Activated CD8-positive, alpha-beta memory T cell treated with anti-CD3 and anti-CD28 coated beads for 24 hours (primary cell): ENCODE results near the gene ECM1.

Source experiments
- DNase-seq: peaks from one replicate; pipeline ENCODE4 v3.0.0-alpha.2; 2020

The ECM1 gene

GRCh38 chr1:150507912-150508864, at the start of gene ECM1:
Gene ECM1 (plus strand): TSS chr1:150508109. CDS start chr1:150508210, 101 bp downstream.
- DNase-seq = no peak

- peak; percentile 86 for DNase-seq
These were observed 43.5 kb upstream of the ECM1 start for GRCh38 chr1:150464422-150464826.

DNA sequence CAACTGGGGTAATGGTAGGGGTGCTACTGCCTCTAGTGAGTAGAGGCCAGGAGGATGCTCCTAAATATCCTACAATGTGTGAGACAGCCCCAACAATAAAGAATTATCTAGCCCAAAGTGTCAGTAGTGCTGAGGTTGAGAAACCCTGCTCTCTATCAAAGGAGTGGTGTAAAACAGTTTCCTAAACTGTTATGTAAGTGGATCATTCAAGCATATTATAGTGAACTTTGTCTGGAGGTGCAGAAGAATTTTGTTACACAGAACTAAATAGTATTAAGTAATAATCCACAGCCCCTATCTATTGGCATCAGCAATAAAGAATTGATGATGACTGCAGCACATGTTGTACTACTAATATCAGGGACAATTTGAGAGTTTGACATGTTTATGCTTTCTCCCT, 40.9 kb upstream of the ECM1 start:
- no peak for DNase-seq

GRCh38 chr1:150469291-150469690, 38.6 kb upstream of the ECM1 start:
- DNase-seq = peak; percentile 9

- DNase-seq = no peak
These were observed 35.2 kb upstream of the ECM1 start for GRCh38 chr1:150472601-150473200.

GRCh38 chr1:150473659-150474058, 34.2 kb upstream of the ECM1 start:
- DNase-seq = no peak

- no peak for DNase-seq
These were observed 33.0 kb upstream of the ECM1 start for GRCh38 chr1:150474869-150475268.

DNA sequence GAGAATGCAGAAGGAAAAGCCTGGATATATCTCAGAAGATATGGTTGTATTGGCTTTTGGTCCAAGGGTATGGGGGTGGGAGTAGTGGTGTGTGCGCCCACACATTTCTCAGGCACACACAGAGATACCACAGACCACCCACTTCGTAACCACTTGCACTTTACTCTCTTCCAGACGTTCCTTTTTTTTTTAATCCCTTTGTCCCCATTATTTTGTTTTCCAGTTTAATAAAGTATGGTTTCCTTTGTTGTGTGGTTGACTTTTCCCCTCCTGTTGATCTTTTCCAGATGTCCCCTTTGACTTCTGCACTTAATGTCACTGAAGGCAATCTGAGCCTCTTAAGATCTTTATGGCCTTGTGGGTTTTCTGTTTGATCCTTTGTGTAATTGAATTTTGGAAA, 31.2 kb upstream of the ECM1 start:
- DNase-seq = no peak

DNA sequence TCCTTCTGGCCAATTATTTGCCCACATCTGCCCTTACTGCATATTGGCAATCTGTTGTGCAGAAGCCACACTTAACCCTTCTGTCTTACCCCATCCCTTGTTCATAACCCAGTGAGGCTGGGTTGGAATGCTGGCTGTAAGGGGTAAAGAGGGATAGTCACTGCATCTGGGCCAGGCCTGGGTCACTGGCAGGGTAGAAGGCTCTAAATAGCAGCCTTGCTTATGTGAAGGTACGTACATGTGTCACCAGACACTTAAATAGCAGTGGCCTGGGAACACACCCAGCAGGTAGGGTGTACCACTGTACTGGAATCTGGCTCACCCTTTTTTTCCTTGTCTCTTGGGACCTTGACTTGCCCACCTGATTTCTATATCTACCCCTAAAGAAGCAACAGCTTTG, 30.6 kb upstream of the ECM1 start:
- no peak for DNase-seq

- no peak for DNase-seq
These were observed 30.2 kb upstream of the ECM1 start for GRCh38 chr1:150477733-150478132.

GRCh38 chr1:150479370-150479769, 28.5 kb upstream of the ECM1 start:
- DNase-seq = no peak

- DNase-seq = no peak
These were observed 28.0 kb upstream of the ECM1 start for GRCh38 chr1:150479927-150480352.

DNA sequence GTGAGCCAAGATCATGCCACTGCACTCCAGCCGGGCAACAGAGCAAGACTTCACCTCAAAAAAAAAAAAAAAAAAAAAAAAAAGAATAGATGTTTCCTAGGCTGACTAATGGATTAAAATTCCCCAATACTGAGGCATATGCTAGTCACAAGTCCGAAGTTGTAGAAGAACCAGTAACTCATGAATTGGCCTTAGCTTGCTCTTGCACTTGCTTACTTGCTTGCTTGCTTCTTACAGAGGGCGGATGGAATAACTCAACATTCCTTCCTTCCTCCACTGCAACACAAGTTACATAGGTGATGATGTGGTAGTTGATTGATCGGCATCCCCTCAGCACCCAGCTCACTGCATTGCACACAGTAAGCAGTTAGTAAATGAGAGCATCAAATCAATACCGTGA, 23.5 kb upstream of the ECM1 start:
- DNase-seq = no peak

DNA sequence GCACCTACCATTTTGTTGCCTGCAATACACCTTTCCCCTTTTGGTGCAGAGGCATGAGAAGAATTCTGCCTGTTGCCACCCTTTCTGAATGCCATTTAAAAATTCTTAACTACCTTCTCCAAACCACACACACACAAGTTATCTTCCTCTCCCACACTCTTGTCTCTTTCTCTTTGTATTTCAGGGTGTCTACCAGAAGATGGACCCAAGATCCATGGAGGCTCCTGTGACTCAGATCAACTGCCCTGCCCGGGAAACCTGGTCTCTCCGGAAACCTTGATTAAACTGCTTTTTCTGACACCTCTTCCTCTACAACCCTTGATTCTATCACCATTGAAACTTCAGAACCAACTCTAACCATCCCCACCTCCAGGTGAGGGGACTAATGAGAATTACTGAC, 23.0 kb upstream of the ECM1 start:
- DNase-seq = no peak

- peak; percentile 96 for DNase-seq
These were observed 20.7 kb upstream of the ECM1 start, which contains the start of gene TARS2 for GRCh38 chr1:150486966-150487762. Gene TARS2 (plus strand): TSS chr1:150487419. CDS start chr1:150487451, 32 bp downstream.

DNA sequence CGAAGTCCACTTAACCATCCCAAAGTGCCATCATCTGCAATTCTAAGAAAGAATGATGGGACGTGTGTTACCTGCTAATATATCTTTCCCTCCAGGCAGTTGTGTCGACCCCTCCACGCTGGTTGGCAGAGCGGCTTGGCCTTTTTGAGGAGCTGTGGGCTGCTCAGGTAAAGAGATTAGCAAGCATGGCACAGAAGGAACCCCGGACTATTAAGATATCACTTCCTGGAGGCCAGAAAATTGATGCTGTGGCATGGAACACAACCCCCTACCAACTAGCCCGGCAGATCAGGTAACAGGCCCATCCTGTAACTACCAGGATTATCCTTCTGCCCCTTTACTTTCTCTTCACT, 20.2 kb upstream of the ECM1 start:
- peak; percentile 64 for DNase-seq

DNA sequence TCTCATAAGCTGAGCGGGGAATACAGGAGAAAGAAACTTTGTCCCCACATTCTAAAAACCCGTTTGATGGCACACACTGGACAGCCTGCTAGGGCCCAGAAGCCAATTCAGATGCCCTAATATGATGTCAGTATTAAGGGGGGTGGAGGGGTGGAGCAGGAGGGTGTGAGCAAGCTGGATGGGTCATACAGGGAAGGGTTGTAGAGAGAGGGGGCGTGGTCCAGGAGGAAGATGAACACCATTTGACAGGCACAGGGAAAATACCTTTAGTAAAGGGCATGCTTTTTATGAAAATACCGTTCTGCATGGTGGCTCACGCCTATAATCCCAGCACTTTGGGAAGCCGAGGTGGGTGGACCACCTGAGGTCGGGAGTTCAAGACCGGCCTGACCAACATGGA, 14.7 kb upstream of the ECM1 start:
- no peak for DNase-seq

DNA sequence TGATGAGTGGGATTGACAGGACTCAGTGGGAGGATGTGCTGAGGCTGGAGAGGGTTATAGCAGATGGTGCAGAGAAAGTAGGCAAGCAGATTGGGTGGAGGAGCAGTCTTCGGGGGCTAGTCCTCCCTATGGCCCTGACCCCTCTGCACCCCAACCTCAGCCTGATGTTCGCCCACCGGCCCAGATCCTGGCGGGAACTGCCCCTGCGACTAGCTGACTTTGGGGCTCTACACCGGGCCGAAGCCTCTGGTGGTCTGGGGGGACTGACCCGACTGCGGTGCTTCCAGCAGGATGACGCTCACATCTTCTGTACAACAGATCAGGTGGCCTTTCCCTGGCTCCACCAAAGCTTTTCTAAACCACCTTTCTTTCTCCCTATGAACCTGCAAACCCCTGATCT, 9.6 kb upstream of the ECM1 start:
- DNase-seq = no peak

GRCh38 chr1:150505431-150505830, 2.5 kb upstream of the ECM1 start:
- no peak for DNase-seq

DNA sequence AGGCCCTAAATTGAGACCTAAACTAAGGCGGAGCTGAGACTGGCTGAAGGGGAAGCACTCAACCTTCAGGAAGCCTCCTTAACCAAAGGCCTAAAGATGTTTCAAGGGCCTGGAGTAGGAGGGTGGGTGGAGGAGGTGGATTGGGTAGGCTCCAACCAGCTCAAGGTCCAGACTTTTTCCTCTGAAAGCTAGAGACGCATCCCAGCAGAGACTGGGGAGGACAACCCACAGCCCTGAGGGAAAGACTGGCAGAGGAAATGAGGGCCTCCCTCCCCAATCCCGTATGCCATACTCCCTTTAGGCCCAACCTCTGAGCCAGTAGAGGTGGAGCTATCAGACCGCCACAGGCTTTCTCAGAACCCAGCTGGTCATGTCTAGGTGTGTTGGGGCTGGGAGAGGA, 1.1 kb downstream of the ECM1 start:
- no peak for DNase-seq

DNA sequence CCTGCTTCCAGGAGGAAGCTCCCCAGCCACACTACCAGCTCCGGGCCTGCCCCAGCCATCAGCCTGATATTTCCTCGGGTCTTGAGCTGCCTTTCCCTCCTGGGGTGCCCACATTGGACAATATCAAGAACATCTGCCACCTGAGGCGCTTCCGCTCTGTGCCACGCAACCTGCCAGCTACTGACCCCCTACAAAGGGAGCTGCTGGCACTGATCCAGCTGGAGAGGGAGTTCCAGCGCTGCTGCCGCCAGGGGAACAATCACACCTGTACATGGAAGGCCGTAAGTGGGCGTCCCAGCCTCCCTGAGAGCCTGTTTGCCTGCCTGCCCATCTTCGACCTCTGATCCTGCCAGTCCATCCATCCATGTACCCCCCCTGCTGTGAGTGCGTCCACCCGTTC, 3.6 kb downstream of the ECM1 start:
- no peak for DNase-seq

DNA sequence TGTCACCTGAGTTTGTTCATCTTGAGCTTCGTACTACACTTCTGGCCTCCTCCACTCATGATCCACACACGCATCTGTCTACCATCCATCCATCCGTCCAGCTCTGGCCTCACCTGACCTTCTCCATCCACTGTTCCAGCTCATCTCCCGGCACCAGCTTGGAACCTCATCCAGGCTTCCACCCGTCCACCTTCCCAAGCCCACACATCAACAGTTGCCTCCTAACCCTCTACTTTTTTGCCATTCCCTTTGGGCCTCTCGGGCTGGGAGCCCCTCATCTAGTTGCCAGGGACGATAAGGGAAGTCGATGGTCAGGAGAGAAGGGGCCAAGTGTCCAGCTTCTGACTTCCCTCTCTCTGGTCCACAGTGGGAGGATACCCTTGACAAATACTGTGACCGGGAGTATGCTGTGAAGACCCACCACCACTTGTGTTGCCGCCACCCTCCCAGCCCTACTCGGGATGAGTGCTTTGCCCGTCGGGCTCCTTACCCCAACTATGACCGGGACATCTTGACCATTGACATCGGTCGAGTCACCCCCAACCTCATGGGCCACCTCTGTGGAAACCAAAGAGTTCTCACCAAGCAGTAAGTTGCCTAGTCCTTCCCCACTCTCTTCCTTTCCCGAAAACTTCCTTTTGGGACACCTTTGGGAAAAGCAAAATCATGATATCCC, 4.2 kb downstream of the ECM1 start:
- no peak for DNase-seq

DNA sequence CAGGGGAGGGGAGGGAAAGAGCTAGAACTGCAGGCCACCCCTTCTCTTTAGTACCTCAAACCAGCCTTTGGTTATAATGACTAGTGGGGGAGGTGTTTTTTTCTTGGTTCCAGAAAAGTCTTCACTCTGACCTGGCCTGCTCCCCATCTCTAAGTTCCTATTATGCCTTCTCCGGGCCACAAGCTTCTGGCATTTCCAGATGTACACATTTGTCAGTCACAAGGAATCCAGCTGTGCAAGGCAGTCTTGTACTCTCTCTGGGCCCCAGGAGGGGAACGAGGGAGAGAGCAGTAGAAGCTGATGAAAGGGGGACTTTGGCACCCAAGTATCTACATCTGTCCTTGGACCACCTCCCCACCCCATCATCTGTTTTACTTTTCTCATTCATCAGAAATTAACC, 4.9 kb downstream of the ECM1 start:
- no peak for DNase-seq
